Common myeloid progenitor, CD34-positive (primary cell): ENCODE measurements around the gene SYVN1.

Experiments used
- CTCF ChIA-PET: fragments of 350-600 bp; sonication (Branson Sonifier 250); formaldehyde crosslinking; loops from one replicate; lab custom pipeline; 2021; ENCODE audit warnings: antibody characterized with exemption; lab: Charles Lee
- POLR2A ChIA-PET: fragments of 350-600 bp; sonication (Branson Sonifier 250); formaldehyde crosslinking; loops from one replicate; lab custom pipeline; 2021; ENCODE audit warnings: antibody characterized with exemption; lab: Charles Lee
- DNase-seq, 3 donors: peaks; one replicate each; pipeline versions ENCODE4 v3.0.0 to v3.0.0-alpha.2; 2013
- H3K27ac ChIP-seq, 2 experiments: 1 replicate in 1 of 2; 2 replicates in 1 of 2; pipeline ENCODE4 v1.7.0; 2013; ENCODE audit warnings: inconsistent platforms in 2 of 2, low read length in 2 of 2, mild to moderate bottlenecking in 2 of 2, low read depth in 1 of 2, moderate library complexity in 1 of 2; ENCODE audit not compliant: severe bottlenecking in 2 of 2, insufficient read depth in 1 of 2, poor library complexity in 1 of 2
- H3K27me3 ChIP-seq, 5 experiments: replicated peaks in 2 of 5; 1 replicate in 3 of 5; 2 replicates in 2 of 5; pipeline versions ENCODE4 v1.6.1 to v1.7.0; 2013; ENCODE audit warnings: low read length in 4 of 5, mild to moderate bottlenecking in 2 of 5, moderate library complexity in 2 of 5, inconsistent platforms in 1 of 5; ENCODE audit not compliant: insufficient read depth in 5 of 5, control insufficient read depth in 4 of 5
- H3K36me3 ChIP-seq, 4 experiments: 1 replicate in 2 of 4; 2 replicates in 2 of 4; pipeline versions ENCODE4 v1.6.1 to v1.7.0; 2013; ENCODE audit warnings: low read length in 3 of 4, control low read depth in 1 of 4, mild to moderate bottlenecking in 1 of 4; ENCODE audit not compliant: control insufficient read depth in 4 of 4, insufficient read depth in 4 of 4
- H3K4me1 ChIP-seq, 4 experiments: 1 replicate in 3 of 4; 2 replicates in 1 of 4; pipeline versions ENCODE4 v1.6.1 to v1.7.1; 2013; ENCODE audit warnings: low read length in 3 of 4, mild to moderate bottlenecking in 3 of 4, control low read depth in 1 of 4, inconsistent platforms in 1 of 4, moderate library complexity in 1 of 4; ENCODE audit not compliant: control insufficient read depth in 4 of 4, insufficient read depth in 4 of 4; ENCODE audit errors: control extremely low read depth in 1 of 4
- H3K4me3 ChIP-seq, 7 experiments: 1 replicate in 4 of 7; 2 replicates in 3 of 7; pipeline versions ENCODE4 v1.5.1 to v1.7.0; 2013; ENCODE audit warnings: mild to moderate bottlenecking in 7 of 7, low read length in 6 of 7, moderate library complexity in 6 of 7, inconsistent platforms in 2 of 7, low read depth in 2 of 7, control low read depth in 1 of 7; ENCODE audit not compliant: insufficient read depth in 4 of 7, control insufficient read depth in 1 of 7; ENCODE audit errors: extremely low read depth in 1 of 7
- H3K9me3 ChIP-seq, 5 experiments: 1 replicate in 4 of 5; 2 replicates in 1 of 5; pipeline versions ENCODE4 v1.6.1 to v1.7.1; 2013; ENCODE audit warnings: low read length in 4 of 5, mild to moderate bottlenecking in 2 of 5, inconsistent platforms in 1 of 5, low read depth in 1 of 5, moderate library complexity in 1 of 5; ENCODE audit not compliant: control insufficient read depth in 4 of 5, insufficient read depth in 2 of 5; ENCODE audit errors: control extremely low read depth in 1 of 5
- WGBS: methylation state at CpG from one replicate; pipeline ENCODE4 v1.1.5; 2013; ENCODE audit not compliant: insufficient coverage; 5-methylcytosine and 5-hydroxymethylcytosine counted together

Gene SYVN1

GRCh38 chr11:65111159-65111743, 23.1 kb downstream of the SYVN1 start:
- Histone ChIP-seq H3K4me3 (peak overlapping the region in 3 of 7 experiments; percentile 74 to 80 (median 74)), H3K4me1 (peaks cover 0 to 44% (median 34%) of the 10 kb centered on the region in 4 experiments), H3K27me3 (no peaks in the 10 kb centered on the region), H3K9me3 (no peaks in the 10 kb centered on the region), H3K27ac (no peak overlapping the region), H3K36me3 (peaks cover 0 to 59% (median 30%) of the 10 kb centered on the region in 4 experiments)
- POLR2A ChIA-PET = interaction anchor here (0.7 to 2.8 kb wide), 8 partner anchors 12 to 95 kb away, joined by 3 to 7 read pairs (median 3); partner anchors contain the start of genes SYVN1 and VPS51
- DNase-seq = no peak
- CTCF ChIA-PET = interaction anchor here (0.7 to 4.9 kb wide), 24 partner anchors 8 to 203 kb away, joined by 3 to 56 read pairs (median 4); partner anchors contain the start of genes ARL2, BATF2, CAPN1 and CDC42EP2
- 68% methylated on average over 31 of the region's 31 CpGs for WGBS

GRCh38 chr11:65110354-65110861, 23.9 kb downstream of the SYVN1 start:
- no peak overlapping the region for H3K27ac ChIP-seq
- no peaks in the 10 kb centered on the region for H3K9me3 ChIP-seq
- DNase-seq = peak; percentile 85 to 94 (median 90)
- H3K4me3 ChIP-seq = no peak overlapping the region
- H3K36me3 ChIP-seq = peaks cover 2 to 56% (median 30%) of the 10 kb centered on the region in 4 experiments
- H3K27me3 ChIP-seq = no peaks in the 10 kb centered on the region
- H3K4me1 ChIP-seq = peaks cover 0 to 36% (median 31%) of the 10 kb centered on the region in 4 experiments
- 19% methylated on average over 15 of the region's 18 CpGs for WGBS
- CTCF ChIA-PET = interaction anchor here (0.6 to 4.9 kb wide), 20 partner anchors 7 to 204 kb away, joined by 3 to 56 read pairs (median 4); partner anchors contain the start of genes ARL2, BATF2, CAPN1 and CDC42EP2
- POLR2A ChIA-PET = interaction anchor here (0.7 to 1.3 kb wide), 5 partner anchors 11 to 71 kb away, joined by 3 to 5 read pairs (median 3); partner anchors contain the start of genes CAPN1 and VPS51

GRCh38 chr11:65109231-65110198, 24.8 kb downstream of the SYVN1 start:
- H3K36me3 ChIP-seq = peaks cover 2 to 52% (median 34%) of the 10 kb centered on the region in 4 experiments
- H3K27ac ChIP-seq = no peak overlapping the region
- peaks cover 0 to 35% (median 31%) of the 10 kb centered on the region in 4 experiments for H3K4me1 ChIP-seq
- H3K9me3 ChIP-seq = no peaks in the 10 kb centered on the region
- H3K4me3 ChIP-seq = no peak overlapping the region
- DNase-seq = no peak
- POLR2A ChIA-PET = interaction anchor here (0.9 to 1.3 kb wide), 5 partner anchors 10 to 72 kb away, joined by 3 to 5 read pairs (median 3); partner anchors contain the start of gene CAPN1
- no peaks in the 10 kb centered on the region for H3K27me3 ChIP-seq
- CTCF ChIA-PET = interaction anchor here (0.6 to 4.9 kb wide), 15 partner anchors 7 to 141 kb away, joined by 3 to 56 read pairs (median 6); partner anchors contain the start of genes ARL2, CAPN1, FAU and MRPL49
- 92% methylated on average over 33 of the region's 36 CpGs for WGBS

DNA sequence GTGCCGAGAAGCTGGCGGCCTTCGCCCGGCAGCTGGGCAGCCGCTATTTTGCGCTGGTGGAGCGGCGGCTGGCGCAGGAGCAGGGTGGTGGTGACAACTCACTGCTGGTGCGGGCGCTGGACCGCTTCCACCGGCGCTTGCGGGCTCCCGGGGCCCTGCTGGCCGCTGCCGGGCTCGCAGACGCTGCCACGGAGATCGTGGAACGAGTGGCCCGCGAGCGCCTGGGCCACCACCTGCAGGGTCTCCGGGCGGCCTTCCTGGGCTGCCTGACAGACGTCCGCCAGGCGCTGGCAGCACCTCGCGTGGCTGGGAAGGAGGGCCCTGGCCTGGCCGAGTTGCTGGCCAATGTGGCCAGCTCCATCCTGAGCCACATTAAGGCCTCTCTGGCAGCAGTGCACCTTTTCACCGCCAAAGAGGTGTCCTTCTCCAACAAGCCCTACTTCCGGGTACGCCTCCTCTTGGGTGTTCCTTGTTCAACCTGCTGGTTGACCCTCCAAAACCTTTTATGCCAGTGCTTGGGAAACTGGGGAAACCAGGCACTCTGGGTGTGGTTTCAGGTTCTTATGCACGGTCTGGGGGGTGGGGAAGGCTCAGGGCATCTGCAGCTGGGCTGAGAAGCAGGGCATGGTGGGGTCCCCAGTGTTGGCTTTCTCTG, 25.7 kb downstream of the SYVN1 start:
- ChIA-PET POLR2A (interaction anchor here (1.0 to 1.1 kb wide), 2 partner anchors 41 to 73 kb away, joined by 3 read pairs; partner anchors contain the start of gene CAPN1), CTCF (interaction anchor here (1.0 to 4.9 kb wide), 7 partner anchors 9 to 72 kb away, joined by 3 to 56 read pairs (median 4); partner anchors contain the start of genes FAU, MRPL49, VPS51 and ZNHIT2)
- no peak overlapping the region for H3K4me3 ChIP-seq
- no peaks in the 10 kb centered on the region for H3K9me3 ChIP-seq
- peaks cover 2 to 51% (median 36%) of the 10 kb centered on the region in 4 experiments for H3K36me3 ChIP-seq
- no peaks in the 10 kb centered on the region for H3K27me3 ChIP-seq
- H3K4me1 ChIP-seq = peaks cover 0 to 29% (median 28%) of the 10 kb centered on the region in 4 experiments
- H3K27ac ChIP-seq = no peak overlapping the region
- 97% methylated on average over 32 of the region's 38 CpGs for WGBS
- DNase-seq = no peak

- Histone ChIP-seq H3K36me3 (peaks cover 2 to 54% (median 38%) of the 10 kb centered on the region in 4 experiments), H3K4me3 (no peak overlapping the region), H3K9me3 (no peaks in the 10 kb centered on the region), H3K27ac (no peak overlapping the region), H3K4me1 (peaks cover 0 to 23% (median 21%) of the 10 kb centered on the region in 4 experiments), H3K27me3 (no peaks in the 10 kb centered on the region)
- 98% methylated on average over 41 of the region's 52 CpGs for WGBS
- DNase-seq = no peak
- ChIA-PET CTCF (interaction anchor here (1.0 to 4.7 kb wide), 6 partner anchors 11 to 72 kb away, joined by 3 to 35 read pairs (median 4); partner anchors contain the start of genes FAU and MRPL49), POLR2A (interaction anchor here (0.9 to 1.1 kb wide), 2 partner anchors 8 to 74 kb away, joined by 3 to 4 read pairs; partner anchors contain the start of gene CAPN1)
Measured at GRCh38 chr11:65107751-65108468, 26.4 kb downstream of the SYVN1 start.
